Stimulated activated naive CD8-positive, alpha-beta T cell treated with anti-CD3 and anti-CD28 coated beads, Interleukin-15, Interleukin-2, amounts not matched to agents 100 ng/mL and 50 ng/mL, for 24 hours (primary cell): Measurements from ENCODE around the gene PRR16.

Source experiments
- H3K27ac Mint-ChIP-seq: one replicate; pipeline ENCODE4 v1.8.0; 2021; ENCODE audit warnings: mild to moderate bottlenecking, mixed read lengths
- H3K27me3 Mint-ChIP-seq: one replicate; pipeline ENCODE4 v1.8.0; 2021; ENCODE audit warnings: mixed read lengths
- H3K36me3 Mint-ChIP-seq: one replicate; pipeline ENCODE4 v1.8.0; 2021; ENCODE audit warnings: low read depth, mixed read lengths
- H3K4me1 Mint-ChIP-seq: one replicate; pipeline ENCODE4 v1.8.0; 2021; ENCODE audit warnings: low read depth, mixed read lengths
- H3K4me3 Mint-ChIP-seq: one replicate; pipeline ENCODE4 v1.8.0; 2021; ENCODE audit warnings: mild to moderate bottlenecking, mixed read lengths
- H3K9me3 Mint-ChIP-seq: one replicate; pipeline ENCODE4 v1.8.0; 2021; ENCODE audit warnings: mixed read lengths

The PRR16 gene

DNA sequence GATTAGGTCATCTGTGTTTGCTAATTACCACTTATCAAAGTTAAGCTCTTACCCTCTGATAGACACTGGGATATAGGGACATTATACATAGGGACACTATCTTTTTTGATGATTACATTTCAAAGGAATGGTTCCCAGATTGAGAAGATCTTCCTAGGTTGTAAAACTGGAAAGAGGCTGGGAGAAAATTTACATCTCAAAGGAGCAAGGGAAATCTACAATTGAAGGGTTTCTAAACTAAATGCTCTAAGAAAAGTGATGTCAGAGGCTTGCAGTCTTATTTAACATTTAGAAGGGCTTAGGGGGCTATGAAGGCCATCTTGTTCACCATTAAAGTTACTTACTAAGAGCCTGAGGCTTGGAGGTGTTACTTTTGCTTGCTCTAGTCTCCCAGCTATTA lies 242.8 kb downstream of the PRR16 start:
- no peak overlapping the region for H3K27ac Mint-ChIP-seq

GRCh38 chr5:120717381-120717780 lies 253.3 kb downstream of the PRR16 start:
- H3K27ac Mint-ChIP-seq = no peak overlapping the region
- no peaks in the 10 kb centered on the region for H3K36me3 Mint-ChIP-seq
- H3K4me1 Mint-ChIP-seq = no peaks in the 10 kb centered on the region
- no peaks in the 10 kb centered on the region for H3K27me3 Mint-ChIP-seq
- no peak overlapping the region for H3K4me3 Mint-ChIP-seq
- H3K9me3 Mint-ChIP-seq = peaks cover 8% of the 10 kb centered on the region

More for the DNA sequence above, 242.8 kb downstream of the PRR16 start:
- Mint-ChIP-seq H3K4me3 (no peak overlapping the region), H3K4me1 (no peaks in the 10 kb centered on the region), H3K36me3 (no peaks in the 10 kb centered on the region), H3K9me3 (no peaks in the 10 kb centered on the region), H3K27me3 (peaks cover 3% of the 10 kb centered on the region)

DNA sequence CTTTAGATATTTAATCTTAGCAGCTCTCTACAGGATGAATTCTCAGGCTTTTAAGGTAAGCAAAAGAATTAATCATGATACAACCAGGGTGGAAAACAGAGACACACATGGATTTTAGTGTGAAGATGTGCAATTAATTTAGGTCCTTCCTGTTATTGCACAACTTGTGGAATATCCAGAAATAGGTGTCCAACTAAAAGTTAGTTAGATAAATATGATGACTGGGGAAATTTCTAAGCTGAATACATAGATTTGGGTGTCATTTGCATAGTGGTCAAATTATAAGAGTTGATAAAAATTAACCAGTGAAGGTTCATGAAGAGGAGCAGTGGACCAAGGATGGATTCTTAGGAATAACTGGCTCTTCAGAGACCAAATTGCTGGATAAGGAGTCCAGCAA lies 266.1 kb downstream of the PRR16 start:
- no peak overlapping the region for H3K27ac Mint-ChIP-seq
- H3K36me3 Mint-ChIP-seq = no peaks in the 10 kb centered on the region
- no peaks in the 10 kb centered on the region for H3K9me3 Mint-ChIP-seq
- no peaks in the 10 kb centered on the region for H3K27me3 Mint-ChIP-seq
- H3K4me3 Mint-ChIP-seq = no peak overlapping the region
- no peaks in the 10 kb centered on the region for H3K4me1 Mint-ChIP-seq

DNA sequence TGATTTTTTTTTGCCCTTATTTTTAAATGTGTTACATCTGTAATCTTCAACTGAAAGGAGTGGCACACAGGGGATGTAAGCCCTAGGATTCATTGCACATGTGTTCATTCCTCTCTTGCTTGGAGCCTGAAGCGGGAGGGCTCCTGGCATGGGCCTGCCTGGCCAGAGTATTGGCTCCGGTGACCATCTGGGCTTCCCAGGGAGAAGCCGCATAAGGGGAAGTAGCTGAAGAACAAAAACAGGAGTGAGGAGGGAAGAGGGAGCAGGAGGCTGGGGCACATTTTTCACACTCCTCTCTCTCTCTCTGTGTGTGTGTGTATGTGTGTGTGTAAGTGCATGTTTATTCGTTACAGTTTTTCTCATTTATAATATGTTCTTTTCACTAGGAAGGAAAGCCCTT lies 269.9 kb downstream of the PRR16 start:
- Mint-ChIP-seq H3K36me3 (no peaks in the 10 kb centered on the region), H3K9me3 (no peaks in the 10 kb centered on the region), H3K4me3 (no peak overlapping the region), H3K4me1 (no peaks in the 10 kb centered on the region), H3K27ac (no peak overlapping the region), H3K27me3 (no peaks in the 10 kb centered on the region)

DNA sequence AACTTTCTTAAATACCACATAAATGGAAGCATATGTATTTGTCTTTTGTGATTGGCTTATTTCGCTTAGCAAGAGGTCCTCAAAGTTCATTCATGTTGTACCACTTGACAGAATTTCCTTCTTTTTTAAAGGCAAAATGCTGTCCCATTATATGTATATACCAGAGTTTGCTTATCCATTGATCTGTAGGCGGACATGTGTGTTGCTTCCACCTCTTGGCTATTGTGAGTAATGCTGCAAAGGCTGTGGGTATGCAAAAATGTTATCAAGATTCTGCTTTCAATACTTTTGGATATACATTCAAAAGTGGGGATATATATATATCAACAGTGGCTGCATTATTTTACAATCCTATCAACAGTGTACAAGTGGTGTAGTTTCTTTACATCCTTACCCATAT lies 271.0 kb downstream of the PRR16 start:
- H3K4me1 Mint-ChIP-seq = no peaks in the 10 kb centered on the region

More for the DNA sequence above, 271.0 kb downstream of the PRR16 start:
- no peak overlapping the region for H3K27ac Mint-ChIP-seq
- H3K27me3 Mint-ChIP-seq = no peaks in the 10 kb centered on the region
- H3K9me3 Mint-ChIP-seq = no peaks in the 10 kb centered on the region
- no peaks in the 10 kb centered on the region for H3K36me3 Mint-ChIP-seq
- no peak overlapping the region for H3K4me3 Mint-ChIP-seq
